Measurements from ENCODE around the gene STRN3.

GRCh38 chr14:31000629-31001338 is 25.4 kb downstream of the STRN3 start:
- TF ChIP-seq POLR2A (IDR thresholded peaks at IDR 0.05; ENCODE audit: extremely low read depth, insufficient read length): no peak
- TF ChIP-seq, protein P1, sequence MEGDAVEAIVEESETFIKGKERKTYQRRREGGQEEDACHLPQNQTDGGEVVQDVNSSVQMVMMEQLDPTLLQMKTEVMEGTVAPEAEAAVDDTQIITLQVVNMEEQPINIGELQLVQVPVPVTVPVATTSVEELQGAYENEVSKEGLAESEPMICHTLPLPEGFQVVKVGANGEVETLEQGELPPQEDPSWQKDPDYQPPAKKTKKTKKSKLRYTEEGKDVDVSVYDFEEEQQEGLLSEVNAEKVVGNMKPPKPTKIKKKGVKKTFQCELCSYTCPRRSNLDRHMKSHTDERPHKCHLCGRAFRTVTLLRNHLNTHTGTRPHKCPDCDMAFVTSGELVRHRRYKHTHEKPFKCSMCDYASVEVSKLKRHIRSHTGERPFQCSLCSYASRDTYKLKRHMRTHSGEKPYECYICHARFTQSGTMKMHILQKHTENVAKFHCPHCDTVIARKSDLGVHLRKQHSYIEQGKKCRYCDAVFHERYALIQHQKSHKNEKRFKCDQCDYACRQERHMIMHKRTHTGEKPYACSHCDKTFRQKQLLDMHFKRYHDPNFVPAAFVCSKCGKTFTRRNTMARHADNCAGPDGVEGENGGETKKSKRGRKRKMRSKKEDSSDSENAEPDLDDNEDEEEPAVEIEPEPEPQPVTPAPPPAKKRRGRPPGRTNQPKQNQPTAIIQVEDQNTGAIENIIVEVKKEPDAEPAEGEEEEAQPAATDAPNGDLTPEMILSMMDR (IDR thresholded peaks at IDR 0.05; ENCODE audit: low read depth, low read length): no peak
- TF ChIP-seq, protein P2, sequence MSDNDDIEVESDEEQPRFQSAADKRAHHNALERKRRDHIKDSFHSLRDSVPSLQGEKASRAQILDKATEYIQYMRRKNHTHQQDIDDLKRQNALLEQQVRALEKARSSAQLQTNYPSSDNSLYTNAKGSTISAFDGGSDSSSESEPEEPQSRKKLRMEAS (IDR thresholded peaks at IDR 0.05; ENCODE audit: low read depth, low read length): no peak
